Colonic mucosa (tissue), 4 donors: ENCODE results near the gene KIAA2012. TPM values are rescaled to one million over a fixed set of nuclear protein-coding genes. Genes with fewer than 3 reads are reported as not detected.
A peak's percentile ranks its signal among the peaks of the same experiment; 100 is the strongest.

Experiments
- DNase-seq: peaks from one replicate; pipeline ENCODE4 v3.0.0-alpha.2; 2020
- H3K27ac ChIP-seq: fragments of 200-600 bp; one replicate; pipeline ENCODE4 v1.8.0; 2021
- H3K27me3 ChIP-seq: fragments of 200-600 bp; one replicate; pipeline ENCODE4 v1.8.0; 2021
- H3K36me3 ChIP-seq: fragments of 200-600 bp; one replicate; pipeline ENCODE4 v1.8.0; 2021
- H3K4me1 ChIP-seq: fragments of 200-600 bp; one replicate; pipeline ENCODE4 v1.8.0; 2021; ENCODE audit warnings: mild to moderate bottlenecking
- H3K4me3 ChIP-seq: fragments of 200-600 bp; one replicate; pipeline ENCODE4 v1.8.0; 2021
- H3K9ac ChIP-seq, 2 donors: one replicate each; pipeline ENCODE4 v1.7.0; 2013; ENCODE audit warnings: control low read depth in 2 of 2, low read depth in 2 of 2, low read length in 2 of 2
- H3K9me3 ChIP-seq: fragments of 200-600 bp; one replicate; pipeline ENCODE4 v1.8.0; 2021
- CTCF ChIP-seq: fragments of 200-600 bp; IDR thresholded peaks from one replicate; pipeline ENCODE4 v1.8.0; 2022; ENCODE audit warnings: antibody characterized with exemption, mild to moderate bottlenecking
- intact Hi-C: fragments of 100-400 bp; cut with DNase I; formaldehyde crosslinking; loops from one replicate; pipeline ENCODE4 v1.14.1; 2022
- total RNA-seq, 2 donors: library from RNA; stranded (reverse); fragmentation: NEBNext Ultra II Directional in 1 of 2; extraction: Animal tissue kit (Norgen Biotek cat#: 25700) in 1 of 2; gene quantifications; one replicate each; pipeline ENCODE4 v1.2.1, GENCODE V29; 2021
- donor health status: healthy.
- donor health status: DM: no; HTN: no; CAD: no.
- donor health status: DM: no; HTN: no; CAD: no.

The KIAA2012 gene
- total RNA-seq, 2 donors from 2014 or later = not detected

GRCh38 chr2:202030691-202031090 is 42.4 kb upstream of the KIAA2012 start:
- DNase-seq = no peak
- Histone ChIP-seq H3K27ac (no peak overlapping the region), H3K4me3 (no peak overlapping the region), H3K36me3 (no peaks in the 10 kb centered on the region), H3K27me3 (peaks cover 14% of the 10 kb centered on the region), H3K9me3 (no peaks in the 10 kb centered on the region), H3K4me1 (peaks cover 8% of the 10 kb centered on the region), H3K9ac (no peak overlapping the region)
- no peak for TF ChIP-seq CTCF
- intact Hi-C loops = loop anchor here (10.0 kb wide), 1 partner anchor 144 kb away; no protein-coding TSS in a partner anchor

- intact Hi-C loops = loop anchor here (10.0 kb wide), 1 partner anchor 143 kb away; no protein-coding TSS in a partner anchor
- no peaks in the 10 kb centered on the region for H3K36me3 ChIP-seq
- DNase-seq = no peak
- H3K27ac ChIP-seq = no peak overlapping the region
- no peaks in the 10 kb centered on the region for H3K9me3 ChIP-seq
- H3K4me3 ChIP-seq = no peak overlapping the region
- TF ChIP-seq CTCF = no peak
- H3K9ac ChIP-seq = no peak overlapping the region
- H3K27me3 ChIP-seq = peaks cover 17% of the 10 kb centered on the region
- H3K4me1 ChIP-seq = peaks cover 8% of the 10 kb centered on the region
Observed at GRCh38 chr2:202031246-202031951, 41.7 kb upstream of the KIAA2012 start.

GRCh38 chr2:202032846-202033316 is 40.2 kb upstream of the KIAA2012 start:
- TF ChIP-seq CTCF = no peak
- Histone ChIP-seq H3K9me3 (no peaks in the 10 kb centered on the region), H3K4me3 (peak overlapping the region; percentile 62), H3K9ac (peak overlapping the region; percentile 48 to 71), H3K36me3 (no peaks in the 10 kb centered on the region), H3K27me3 (peaks cover 17% of the 10 kb centered on the region), H3K4me1 (peaks cover 8% of the 10 kb centered on the region), H3K27ac (peak overlapping the region; percentile 77)
- DNase-seq = peak; percentile 41
- intact Hi-C loops = loop anchor here (10.0 kb wide), 1 partner anchor 142 kb away; no protein-coding TSS in a partner anchor

- Histone ChIP-seq H3K27me3 (peaks cover 17% of the 10 kb centered on the region), H3K36me3 (no peaks in the 10 kb centered on the region), H3K4me1 (peaks cover 8% of the 10 kb centered on the region), H3K9ac (peak within 1 kb of the TSS; percentile 64 to 71), H3K9me3 (no peaks in the 10 kb centered on the region), H3K27ac (peak within 1 kb of the TSS; percentile 82), H3K4me3 (peak within 1 kb of the TSS; percentile 62)
- TF ChIP-seq CTCF = no peak
- intact Hi-C loops = loop anchor here (10.0 kb wide), 1 partner anchor 141 kb away; no protein-coding TSS in a partner anchor
- peak; percentile 94 for DNase-seq
Observed at GRCh38 chr2:202033317-202034248, 39.5 kb upstream of the KIAA2012 start, which contains the start of gene FZD7. Gene FZD7, plus strand, starts transcription at chr2:202033855. Its CDS starts 793 bp downstream, at chr2:202034648.
